AG10803 (cell line): ENCODE results near the gene MAPKAPK2.

Source experiments
- DNase-seq: peaks from one replicate; pipeline ENCODE4 v3.0.0; 2010; ENCODE audit warnings: low read depth
- H3K4me3 ChIP-seq: 2 replicates; pipeline ENCODE4 v1.5.1; 2011; ENCODE audit warnings: mild to moderate bottlenecking, low read length, control low read depth
- CTCF ChIP-seq: conservative IDR thresholded peaks from 2 replicates; pipeline ENCODE4 v1.5.1; 2011; ENCODE audit warnings: mild to moderate bottlenecking, low read length, control low read depth, inconsistent platforms

The MAPKAPK2 gene

GRCh38 chr1:206744683-206745082 is 60.0 kb downstream of the MAPKAPK2 start:
- TF ChIP-seq CTCF: no peak
- peak; percentile 17 for DNase-seq
- no peak overlapping the region for H3K4me3 ChIP-seq

- no peak overlapping the region for H3K4me3 ChIP-seq
- TF ChIP-seq CTCF: no peak
- DNase-seq: no peak
These were observed 60.6 kb downstream of the MAPKAPK2 start for GRCh38 chr1:206745301-206745700.

- H3K4me3 ChIP-seq: no peak overlapping the region
- TF ChIP-seq CTCF: no peak
- no peak for DNase-seq
These were observed 63.8 kb downstream of the MAPKAPK2 start for GRCh38 chr1:206748348-206749030.

DNA sequence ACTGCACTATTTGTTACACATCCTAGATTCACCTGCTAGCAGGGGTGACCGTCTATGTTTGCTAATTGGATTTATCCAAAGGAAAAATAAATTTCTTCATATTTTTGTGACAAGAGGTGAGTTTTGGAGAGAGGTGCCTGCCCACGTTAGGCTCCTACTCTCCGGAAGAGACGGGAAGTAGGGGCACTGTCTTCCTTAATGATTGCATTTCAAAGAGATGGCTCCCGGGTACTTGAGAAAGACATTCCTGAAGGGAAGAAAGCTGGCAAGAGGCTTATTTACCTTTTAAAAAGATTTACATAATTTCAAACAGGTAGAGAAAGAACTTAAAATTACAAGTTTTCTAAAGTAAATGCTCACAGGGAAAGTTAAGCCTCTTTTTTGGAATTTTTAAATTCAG is 67.2 kb downstream of the MAPKAPK2 start:
- DNase-seq: no peak
- no peak overlapping the region for H3K4me3 ChIP-seq
- TF ChIP-seq CTCF: no peak

- H3K4me3 ChIP-seq: no peak overlapping the region
- no peak for TF ChIP-seq CTCF
- DNase-seq: no peak
These were observed 67.8 kb downstream of the MAPKAPK2 start for GRCh38 chr1:206752481-206752880.

DNA sequence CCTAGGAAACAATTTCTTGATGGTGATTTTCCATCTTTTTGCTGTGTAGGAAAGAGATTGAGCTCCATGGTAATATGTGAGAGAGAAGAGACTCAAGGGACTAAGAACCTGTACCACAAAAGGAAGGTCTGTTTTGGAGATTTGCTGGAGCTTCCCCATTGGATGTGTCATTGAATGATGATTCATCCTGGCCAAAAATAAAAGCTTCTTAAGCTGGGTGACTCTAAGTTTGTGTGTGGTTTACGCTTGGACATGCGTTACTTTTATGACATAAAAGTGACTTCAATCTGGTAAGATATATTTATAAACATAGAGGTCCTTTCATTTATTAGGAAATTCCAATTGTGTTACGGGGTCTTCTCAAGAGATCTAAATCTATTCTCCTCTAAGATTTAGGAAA is 68.4 kb downstream of the MAPKAPK2 start:
- TF ChIP-seq CTCF: no peak
- DNase-seq: peak; percentile 57
- H3K4me3 ChIP-seq: no peak overlapping the region

- DNase-seq: peak; percentile 63
- no peak for TF ChIP-seq CTCF
- no peak overlapping the region for H3K4me3 ChIP-seq
These were observed 69.3 kb downstream of the MAPKAPK2 start for GRCh38 chr1:206754011-206754410.
